ENCODE results near the gene SPACA7. TPM values are rescaled to one million over a fixed set of nuclear protein-coding genes. Genes with fewer than 3 reads are reported as not detected.

SPACA7 gene
- total RNA-seq, 1 experiment from 2014 or later = not detected

- intact Hi-C loops (cut with micrococcal nuclease) = loop anchor here (1.0 to 2.0 kb wide), 2 partner anchors 163 to 970 kb away; no protein-coding TSS in a partner anchor
- H3K27me3 ChIP-seq (ENCODE audit: low read length) = peaks cover 35% of the 10 kb centered on the region
- no peaks in the 10 kb centered on the region for H3F3A ChIP-seq (ENCODE audit: low read length, unreplicated experiment)
- ChIA-PET POLR2A (ENCODE audit: unreplicated experiment) (no interaction called here), CTCF (interaction anchor here (0.6 to 1.8 kb wide), 3 partner anchors 105 to 969 kb away, joined by 3 to 7 read pairs (median 3); no protein-coding TSS in a partner anchor)
- ATAC-seq = peak; percentile 89
- DNase-seq = peak; percentile 72
- H3K9me3 ChIP-seq (ENCODE audit: low read length) = no peaks in the 10 kb centered on the region
- no peak overlapping the region for H3K27ac ChIP-seq (ENCODE audit: low read length)
- H3K79me2 ChIP-seq (ENCODE audit: low read length) = no peaks in the 10 kb centered on the region
- no peak overlapping the region for H3K4me2 ChIP-seq (ENCODE audit: low read length)
- no TSS peak for BruUV-seq (replicated peaks)
- H3K4me3 ChIP-seq (ENCODE audit: low read length) = no peak overlapping the region
- H3K36me3 ChIP-seq (ENCODE audit: low read depth, low read length) = no peaks in the 10 kb centered on the region
- no peak overlapping the region for H2AFZ ChIP-seq (ENCODE audit: low read length)
- H3K9me2 ChIP-seq (replicated peaks; ENCODE audit: low read length) = no peaks in the 10 kb centered on the region
- no peaks in the 10 kb centered on the region for H4K20me1 ChIP-seq (ENCODE audit: low read length)
- TF ChIP-seq EZH2phosphoT487 (IDR thresholded peaks at IDR 0.05; ENCODE audit: borderline replicate concordance, low read length) (no peak), CTCF (conservative IDR thresholded peaks at IDR 0.05; ENCODE audit: low read depth, low read length) (peak; percentile 72)
- no peaks in the 10 kb centered on the region for H3K4me1 ChIP-seq (ENCODE audit: insufficient read depth, low read length)
- H3K9ac ChIP-seq (ENCODE audit: low read length) = no peak overlapping the region
Observed at GRCh38 chr13:112443995-112444311, 67.8 kb downstream of the SPACA7 start.

- ATAC-seq = peak; percentile 39; the same call in 1 of the 2 replicates
- Histone ChIP-seq H3K27me3 (ENCODE audit: low read length) (peaks cover 28% of the 10 kb centered on the region), H3K9me3 (ENCODE audit: low read length) (no peaks in the 10 kb centered on the region), H3K4me3 (ENCODE audit: low read length) (no peak overlapping the region), H2AFZ (ENCODE audit: low read length) (no peak overlapping the region), H3F3A (ENCODE audit: low read length, unreplicated experiment) (no peaks in the 10 kb centered on the region), H4K20me1 (ENCODE audit: low read length) (no peaks in the 10 kb centered on the region), H3K27ac (ENCODE audit: low read length) (no peak overlapping the region), H3K79me2 (ENCODE audit: low read length) (no peaks in the 10 kb centered on the region), H3K36me3 (ENCODE audit: low read depth, low read length) (no peaks in the 10 kb centered on the region), H3K4me1 (ENCODE audit: insufficient read depth, low read length) (no peaks in the 10 kb centered on the region), H3K9ac (ENCODE audit: low read length) (no peak overlapping the region), H3K4me2 (ENCODE audit: low read length) (no peak overlapping the region), H3K9me2 (replicated peaks; ENCODE audit: low read length) (no peaks in the 10 kb centered on the region)
- TF ChIP-seq EZH2 (IDR thresholded peaks at IDR 0.05; ENCODE audit: low read length, unreplicated experiment) (no peak), CTCF (conservative IDR thresholded peaks at IDR 0.05; ENCODE audit: low read depth, low read length) (no peak), EZH2phosphoT487 (IDR thresholded peaks at IDR 0.05; ENCODE audit: borderline replicate concordance, low read length) (no peak)
- CTCF ChIA-PET = interaction anchor here (0.7 to 1.8 kb wide), 2 partner anchors 940 to 970 kb away, joined by 3 to 7 read pairs; no protein-coding TSS in a partner anchor
- intact Hi-C loops (cut with micrococcal nuclease) = loop anchor here (1.0 to 2.0 kb wide), 2 partner anchors 162 to 970 kb away; no protein-coding TSS in a partner anchor
- no TSS peak for BruUV-seq (replicated peaks)
- POLR2A ChIA-PET (ENCODE audit: unreplicated experiment) = no interaction called here
- no peak for DNase-seq
Observed at GRCh38 chr13:112444416-112445399, 68.6 kb downstream of the SPACA7 start.
